Hepatocyte (in vitro differentiated cells): ENCODE results near the gene AP4E1.

Source experiments
- EZH2 ChIP-seq: fragments of 200-600 bp; sonication (generic); IDR thresholded peaks from 2 replicates; pipeline ENCODE4 v1.6.1; 2016; ENCODE audit warnings: antibody characterized with exemption, mild to moderate bottlenecking, borderline replicate concordance
- TF ChIP-seq, protein P1 (sequence below): fragments of 200-600 bp; sonication (generic); IDR thresholded peaks from 2 replicates; pipeline ENCODE4 v1.5.1; 2016; ENCODE audit warnings: antibody characterized with exemption, mild to moderate bottlenecking; ENCODE audit not compliant: poor library complexity

DNA sequence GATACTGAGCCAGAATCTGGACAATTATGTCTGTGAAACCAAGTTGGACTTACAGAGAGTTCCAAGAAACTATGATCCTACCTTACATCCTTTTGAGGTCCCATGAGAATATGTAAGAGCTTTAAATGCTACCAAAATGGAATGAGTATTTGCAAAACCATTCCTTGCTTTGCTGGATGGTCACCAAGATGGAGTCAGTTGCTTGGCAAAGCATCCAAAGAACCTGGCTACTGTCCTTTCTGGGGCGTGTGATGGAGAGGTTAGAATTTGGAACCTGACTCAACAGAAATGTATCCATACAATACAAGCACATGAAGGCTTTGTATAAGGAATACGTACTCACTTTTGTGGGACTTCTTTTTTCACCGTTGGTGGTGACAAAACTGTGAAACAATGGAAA is 36.2 kb downstream of the AP4E1 start:
- TF ChIP-seq, protein P1, sequence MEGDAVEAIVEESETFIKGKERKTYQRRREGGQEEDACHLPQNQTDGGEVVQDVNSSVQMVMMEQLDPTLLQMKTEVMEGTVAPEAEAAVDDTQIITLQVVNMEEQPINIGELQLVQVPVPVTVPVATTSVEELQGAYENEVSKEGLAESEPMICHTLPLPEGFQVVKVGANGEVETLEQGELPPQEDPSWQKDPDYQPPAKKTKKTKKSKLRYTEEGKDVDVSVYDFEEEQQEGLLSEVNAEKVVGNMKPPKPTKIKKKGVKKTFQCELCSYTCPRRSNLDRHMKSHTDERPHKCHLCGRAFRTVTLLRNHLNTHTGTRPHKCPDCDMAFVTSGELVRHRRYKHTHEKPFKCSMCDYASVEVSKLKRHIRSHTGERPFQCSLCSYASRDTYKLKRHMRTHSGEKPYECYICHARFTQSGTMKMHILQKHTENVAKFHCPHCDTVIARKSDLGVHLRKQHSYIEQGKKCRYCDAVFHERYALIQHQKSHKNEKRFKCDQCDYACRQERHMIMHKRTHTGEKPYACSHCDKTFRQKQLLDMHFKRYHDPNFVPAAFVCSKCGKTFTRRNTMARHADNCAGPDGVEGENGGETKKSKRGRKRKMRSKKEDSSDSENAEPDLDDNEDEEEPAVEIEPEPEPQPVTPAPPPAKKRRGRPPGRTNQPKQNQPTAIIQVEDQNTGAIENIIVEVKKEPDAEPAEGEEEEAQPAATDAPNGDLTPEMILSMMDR, result no peak
- TF ChIP-seq EZH2, result no peak
